Cardiac muscle cell (in vitro differentiated cells and primary cell): ENCODE measurements around the gene PDZD11. TPM values are rescaled to one million over a fixed set of nuclear protein-coding genes. Genes with fewer than 3 reads are reported as not detected.

Experiments used
- DNase-seq, 2 donors: peaks; one replicate each; pipeline versions ENCODE4 v3.0.0 to v3.0.0-alpha.2; 2010 to 2017; ENCODE audit warnings: low read depth in 1 of 2, low spot score in 1 of 2
- H3K27ac ChIP-seq: fragments of 200-600 bp; sonication (generic); 2 replicates; pipeline ENCODE4 v1.5.1; 2016
- H3K27me3 ChIP-seq: fragments of 200-600 bp; sonication (generic); 2 replicates; pipeline ENCODE4 v1.6.0; 2016; ENCODE audit warnings: control low read depth
- H3K36me3 ChIP-seq: fragments of 200-600 bp; sonication (generic); 2 replicates; pipeline ENCODE4 v1.5.1; 2016; ENCODE audit warnings: control low read depth
- H3K4me1 ChIP-seq: fragments of 200-600 bp; sonication (generic); 2 replicates; pipeline ENCODE4 v1.8.1; 2017; ENCODE audit warnings: low read depth, mild to moderate bottlenecking, mixed run types
- H3K4me3 ChIP-seq: fragments of 200-600 bp; sonication (generic); 2 replicates; pipeline ENCODE4 v1.5.1; 2016; ENCODE audit warnings: mild to moderate bottlenecking
- H3K9me3 ChIP-seq: fragments of 200-600 bp; sonication (generic); 2 replicates; pipeline ENCODE4 v1.5.1; 2017; ENCODE audit warnings: low read depth, mild to moderate bottlenecking, control low read depth
- polyA plus RNA-seq: library from polyadenylated mRNA; unstranded; fragments of >200 nt; fragmentation: Nextera tagmentation; extraction: Ambion mirVana; gene quantifications from 2 replicates; pipeline ENCODE4 v1.2.1, GENCODE V29; 2016
- total RNA-seq: library from RNA; depleted of rRNA; stranded (reverse); fragments of >200 nt; gene quantifications from 2 replicates; pipeline ENCODE4 v1.2.3, GENCODE V29; 2016
- TF ChIP-seq, protein P1 (sequence below): IDR thresholded peaks from 2 replicates; pipeline ENCODE4 v1.5.1; 2012; ENCODE audit warnings: low read depth, mild to moderate bottlenecking, low read length

Gene PDZD11, protein sequence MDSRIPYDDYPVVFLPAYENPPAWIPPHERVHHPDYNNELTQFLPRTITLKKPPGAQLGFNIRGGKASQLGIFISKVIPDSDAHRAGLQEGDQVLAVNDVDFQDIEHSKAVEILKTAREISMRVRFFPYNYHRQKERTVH
- total RNA-seq (26.3 and 34.9 TPM in 2 replicates), polyA plus RNA-seq (62.9 and 75.8 TPM in 2 replicates)

DNA sequence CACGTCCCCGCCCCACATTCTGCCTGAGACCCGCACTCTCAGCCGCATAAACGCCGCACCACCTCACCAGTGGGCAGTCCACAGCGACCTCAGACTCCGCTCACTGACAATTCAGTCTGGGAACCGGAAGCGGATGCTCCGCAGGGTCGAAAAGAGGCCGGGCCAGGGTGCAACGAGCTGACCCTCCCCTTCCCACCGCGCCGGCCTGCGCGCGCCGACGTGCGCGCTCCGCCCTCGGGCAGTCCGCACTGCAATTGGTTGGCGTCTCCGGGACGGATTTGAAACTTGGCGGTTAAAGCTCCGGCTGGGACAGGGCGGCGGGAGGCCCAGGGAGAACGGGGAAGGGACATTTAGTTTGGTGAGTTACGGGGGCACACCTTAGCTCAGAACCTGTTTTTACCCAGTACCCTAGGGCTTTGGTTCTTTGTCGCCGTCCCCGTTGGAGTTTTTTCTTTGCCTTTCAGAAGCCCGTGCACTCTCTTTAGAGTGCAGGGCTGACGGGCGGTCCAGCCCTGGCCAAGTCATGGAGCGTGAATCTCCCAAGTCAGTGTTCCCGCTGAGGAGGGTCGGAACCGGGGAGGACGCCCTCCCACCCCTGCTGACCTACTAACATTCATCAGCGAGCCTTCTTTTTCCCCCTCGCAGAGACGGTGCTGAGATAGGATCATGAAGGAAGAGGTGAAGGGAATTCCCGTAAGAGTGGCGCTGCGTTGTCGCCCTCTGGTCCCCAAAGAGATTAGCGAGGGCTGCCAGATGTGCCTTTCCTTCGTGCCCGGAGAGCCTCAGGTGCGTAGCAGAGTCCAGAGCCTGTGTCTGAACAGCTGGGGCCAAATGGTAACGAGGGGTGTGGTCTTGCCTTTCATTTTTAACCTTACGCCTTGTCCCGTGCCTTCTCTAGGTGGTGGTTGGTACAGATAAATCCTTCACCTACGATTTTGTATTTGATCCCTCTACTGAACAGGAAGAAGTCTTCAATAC is at the start of gene PDZD11, which contains the start of gene KIF4A:
Gene PDZD11, minus strand, starts transcription at position 135 of the 978 bp plus-strand sequence. CDS start 586 bp downstream, outside the sequence.
Gene KIF4A, plus strand, starts transcription at position 312 of the 978 bp plus-strand sequence. Its CDS starts 355 bp downstream, at position 667.
- TF ChIP-seq, protein P1, sequence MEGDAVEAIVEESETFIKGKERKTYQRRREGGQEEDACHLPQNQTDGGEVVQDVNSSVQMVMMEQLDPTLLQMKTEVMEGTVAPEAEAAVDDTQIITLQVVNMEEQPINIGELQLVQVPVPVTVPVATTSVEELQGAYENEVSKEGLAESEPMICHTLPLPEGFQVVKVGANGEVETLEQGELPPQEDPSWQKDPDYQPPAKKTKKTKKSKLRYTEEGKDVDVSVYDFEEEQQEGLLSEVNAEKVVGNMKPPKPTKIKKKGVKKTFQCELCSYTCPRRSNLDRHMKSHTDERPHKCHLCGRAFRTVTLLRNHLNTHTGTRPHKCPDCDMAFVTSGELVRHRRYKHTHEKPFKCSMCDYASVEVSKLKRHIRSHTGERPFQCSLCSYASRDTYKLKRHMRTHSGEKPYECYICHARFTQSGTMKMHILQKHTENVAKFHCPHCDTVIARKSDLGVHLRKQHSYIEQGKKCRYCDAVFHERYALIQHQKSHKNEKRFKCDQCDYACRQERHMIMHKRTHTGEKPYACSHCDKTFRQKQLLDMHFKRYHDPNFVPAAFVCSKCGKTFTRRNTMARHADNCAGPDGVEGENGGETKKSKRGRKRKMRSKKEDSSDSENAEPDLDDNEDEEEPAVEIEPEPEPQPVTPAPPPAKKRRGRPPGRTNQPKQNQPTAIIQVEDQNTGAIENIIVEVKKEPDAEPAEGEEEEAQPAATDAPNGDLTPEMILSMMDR = no peak
- no peaks in the 10 kb centered on the region for H3K9me3 ChIP-seq
- H3K4me1 ChIP-seq = no peaks in the 10 kb centered on the region
- no peaks in the 10 kb centered on the region for H3K27me3 ChIP-seq
- peak within 1 kb of the TSS; percentile 50 for H3K27ac ChIP-seq
- H3K4me3 ChIP-seq = peak within 1 kb of the TSS; percentile 49
- peak; percentile 83 to 86 for DNase-seq
- H3K36me3 ChIP-seq = no peaks in the 10 kb centered on the region

GRCh38 chrX:70338290-70338689 is 48.6 kb upstream of the PDZD11 start:
- TF ChIP-seq, protein P1 = no peak
- no peaks in the 10 kb centered on the region for H3K4me1 ChIP-seq
- no peaks in the 10 kb centered on the region for H3K36me3 ChIP-seq
- no peaks in the 10 kb centered on the region for H3K9me3 ChIP-seq
- no peak overlapping the region for H3K4me3 ChIP-seq
- no peaks in the 10 kb centered on the region for H3K27me3 ChIP-seq
- DNase-seq = peak in 1 of 2 donors; percentile 12
- no peak overlapping the region for H3K27ac ChIP-seq

DNA sequence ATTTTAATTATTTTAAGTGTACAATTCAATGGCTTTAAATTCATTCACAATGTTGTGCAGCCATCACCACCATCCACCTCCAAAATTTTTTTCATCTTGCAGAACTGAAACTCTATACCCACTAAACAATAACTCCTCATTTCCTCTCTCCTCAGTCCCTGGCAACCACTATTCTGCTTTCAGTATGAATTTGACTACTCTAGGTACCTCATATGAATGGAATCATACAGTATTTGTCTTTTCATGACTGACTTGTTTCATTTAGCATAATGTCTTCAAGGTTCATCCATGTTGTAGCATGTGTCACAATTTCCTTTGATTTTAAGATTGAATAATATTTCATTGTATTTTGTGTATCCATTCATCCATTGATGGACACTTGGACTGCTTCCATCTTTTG is 47.0 kb upstream of the PDZD11 start:
- H3K4me3 ChIP-seq = no peak overlapping the region
- no peaks in the 10 kb centered on the region for H3K36me3 ChIP-seq
- no peaks in the 10 kb centered on the region for H3K27me3 ChIP-seq
- no peaks in the 10 kb centered on the region for H3K9me3 ChIP-seq
- no peaks in the 10 kb centered on the region for H3K4me1 ChIP-seq
- DNase-seq = no peak
- TF ChIP-seq, protein P1 = no peak
- H3K27ac ChIP-seq = no peak overlapping the region

DNA sequence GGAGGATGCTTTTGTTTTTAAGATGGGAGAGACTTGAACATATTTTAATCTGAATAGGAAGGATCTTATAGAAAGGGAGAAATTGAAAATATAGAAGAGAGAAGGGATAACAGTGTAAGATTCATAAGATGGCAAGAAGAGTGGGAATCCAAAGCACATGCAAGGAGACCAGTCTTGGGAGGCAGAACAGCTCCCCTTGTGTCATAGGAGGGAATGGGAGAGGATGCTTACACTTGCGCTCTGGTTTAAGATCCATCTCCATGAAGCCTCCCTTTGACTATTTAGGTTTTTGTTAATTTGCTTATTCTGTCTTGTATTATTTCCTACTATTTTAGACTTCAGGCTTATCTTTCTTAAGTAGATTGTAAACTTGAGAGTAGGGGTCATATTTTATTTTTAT is 42.9 kb upstream of the PDZD11 start:
- Histone ChIP-seq H3K4me1 (no peaks in the 10 kb centered on the region), H3K36me3 (no peaks in the 10 kb centered on the region), H3K27me3 (no peaks in the 10 kb centered on the region), H3K9me3 (no peaks in the 10 kb centered on the region), H3K27ac (no peak overlapping the region), H3K4me3 (no peak overlapping the region)
- TF ChIP-seq, protein P1 = peak; percentile 24
- no peak for DNase-seq

GRCh38 chrX:70331161-70331560 is 41.4 kb upstream of the PDZD11 start:
- Histone ChIP-seq H3K4me1 (no peaks in the 10 kb centered on the region), H3K27me3 (no peaks in the 10 kb centered on the region), H3K27ac (no peak overlapping the region), H3K9me3 (no peaks in the 10 kb centered on the region), H3K36me3 (no peaks in the 10 kb centered on the region), H3K4me3 (no peak overlapping the region)
- TF ChIP-seq, protein P1 = no peak
- peak in 1 of 2 donors; percentile 67 for DNase-seq
